ENCODE data around the gene RASA2.
A peak's percentile ranks its signal among the peaks of the same experiment; 100 is the strongest.

Gene RASA2

DNA sequence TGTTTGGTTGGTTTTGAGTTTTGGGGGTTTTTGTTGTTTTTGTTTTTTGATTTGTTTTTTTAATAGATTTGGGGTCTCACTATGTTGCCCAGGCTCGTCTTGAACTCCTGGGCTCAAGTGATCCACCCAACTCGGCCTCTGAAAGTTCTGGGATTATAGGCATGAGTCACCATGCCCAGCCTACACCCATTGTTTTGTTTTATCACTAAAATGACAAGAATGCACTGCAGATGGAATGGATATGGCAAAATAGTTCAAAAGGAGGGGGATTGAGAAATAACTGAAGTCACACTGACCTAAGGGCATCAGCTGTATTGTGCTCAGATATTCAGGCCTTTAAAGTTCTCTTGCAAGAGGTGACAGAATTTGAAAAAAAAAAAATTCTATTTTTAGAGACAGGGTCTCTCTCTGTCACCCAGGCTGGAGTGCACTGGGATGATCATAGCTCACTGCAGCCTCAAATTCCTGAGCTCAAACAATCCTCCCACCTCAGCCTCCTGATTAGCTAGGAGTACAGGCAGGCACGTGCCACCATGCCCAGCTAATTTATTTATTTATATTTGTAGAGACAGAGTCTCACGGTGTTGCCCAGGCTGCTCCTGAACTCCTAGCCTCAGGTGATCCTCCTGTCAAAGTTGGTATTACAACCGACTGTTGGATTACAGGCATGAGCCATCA lies 4.4 kb upstream of the RASA2 start:
- Histone ChIP-seq H3K4me3 (ENCODE audit: control insufficient read depth in 1 of 7, extremely low read depth in 1 of 7, insufficient read depth in 4 of 7, low read depth in 2 of 7, low read length in 6 of 7) (no peak overlapping the region), H3K36me3 (ENCODE audit: control insufficient read depth in 4 of 4, insufficient read depth in 4 of 4, low read length in 3 of 4) (no peaks in the 10 kb centered on the region), H3K9me3 (ENCODE audit: control extremely low read depth in 1 of 5, control insufficient read depth in 4 of 5, insufficient read depth in 2 of 5, low read depth in 1 of 5, low read length in 4 of 5) (no peaks in the 10 kb centered on the region), H3K27ac (ENCODE audit: insufficient read depth in 1 of 2, low read depth in 1 of 2, low read length in 2 of 2, poor library complexity in 1 of 2, severe bottlenecking in 2 of 2) (no peak overlapping the region), H3K4me1 (ENCODE audit: control extremely low read depth in 1 of 4, control insufficient read depth in 4 of 4, insufficient read depth in 4 of 4, low read length in 3 of 4) (peaks cover 18 to 36% (median 23%) of the 10 kb centered on the region in 4 experiments), H3K27me3 (replicated peaks in 2 of 5; ENCODE audit: control insufficient read depth in 4 of 5, insufficient read depth in 5 of 5, low read length in 4 of 5) (no peaks in the 10 kb centered on the region)
- WGBS (ENCODE audit: insufficient coverage): 100% methylated on average over 4 of the region's 5 CpGs
- ChIA-PET POLR2A (interaction anchor here (0.9 kb wide), 1 partner anchor 78 kb away, joined by 3 read pairs; no protein-coding TSS in a partner anchor), CTCF (interaction anchor here (3.1 kb wide), 1 partner anchor 23 kb away, joined by 14 read pairs; no protein-coding TSS in a partner anchor)
- no peak for DNase-seq

DNA sequence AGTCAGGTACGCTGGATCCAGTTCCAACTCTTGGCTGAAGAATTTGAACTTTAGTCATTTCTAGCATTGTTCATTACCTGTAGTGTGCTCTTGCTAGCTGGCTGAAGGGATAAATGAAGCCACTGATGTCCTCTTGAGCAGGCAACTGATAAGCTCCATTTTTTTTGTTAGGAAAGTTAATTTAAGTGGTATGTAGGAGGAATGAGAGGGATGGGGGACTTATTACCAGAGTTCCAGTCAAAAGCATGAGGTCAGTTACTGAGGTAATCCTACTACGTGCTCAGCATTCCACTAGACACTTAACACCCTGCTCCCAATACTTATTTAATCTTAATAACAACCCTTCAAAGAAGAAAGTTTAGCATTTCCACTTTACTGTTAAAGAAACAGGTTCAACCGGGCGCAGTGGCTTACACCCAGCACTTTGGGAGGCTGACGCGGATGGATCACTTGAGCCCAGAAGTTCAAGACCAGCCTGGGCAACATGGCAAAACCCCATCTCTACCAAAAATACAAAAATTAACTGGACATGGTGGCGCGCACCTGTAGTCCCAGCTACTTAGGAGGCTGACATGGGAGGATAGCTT lies 2.0 kb upstream of the RASA2 start:
- Histone ChIP-seq H3K27ac (ENCODE audit: insufficient read depth in 1 of 2, low read depth in 1 of 2, low read length in 2 of 2, poor library complexity in 1 of 2, severe bottlenecking in 2 of 2) (no peak overlapping the region), H3K4me3 (ENCODE audit: control insufficient read depth in 1 of 7, extremely low read depth in 1 of 7, insufficient read depth in 4 of 7, low read depth in 2 of 7, low read length in 6 of 7) (no peak overlapping the region), H3K9me3 (ENCODE audit: control extremely low read depth in 1 of 5, control insufficient read depth in 4 of 5, insufficient read depth in 2 of 5, low read depth in 1 of 5, low read length in 4 of 5) (no peaks in the 10 kb centered on the region), H3K4me1 (ENCODE audit: control extremely low read depth in 1 of 4, control insufficient read depth in 4 of 4, insufficient read depth in 4 of 4, low read length in 3 of 4) (peaks cover 30 to 52% (median 37%) of the 10 kb centered on the region in 4 experiments), H3K27me3 (replicated peaks in 2 of 5; ENCODE audit: control insufficient read depth in 4 of 5, insufficient read depth in 5 of 5, low read length in 4 of 5) (no peaks in the 10 kb centered on the region), H3K36me3 (ENCODE audit: control insufficient read depth in 4 of 4, insufficient read depth in 4 of 4, low read length in 3 of 4) (no peaks in the 10 kb centered on the region)
- CTCF ChIA-PET: interaction anchor here (1.0 to 2.6 kb wide), 9 partner anchors 14 to 73 kb away, joined by 3 to 12 read pairs (median 4); no protein-coding TSS in a partner anchor
- no peak for DNase-seq
- 96% methylated on average over 4 of the region's 8 CpGs for WGBS (ENCODE audit: insufficient coverage)
- POLR2A ChIA-PET: no interaction called here

DNA sequence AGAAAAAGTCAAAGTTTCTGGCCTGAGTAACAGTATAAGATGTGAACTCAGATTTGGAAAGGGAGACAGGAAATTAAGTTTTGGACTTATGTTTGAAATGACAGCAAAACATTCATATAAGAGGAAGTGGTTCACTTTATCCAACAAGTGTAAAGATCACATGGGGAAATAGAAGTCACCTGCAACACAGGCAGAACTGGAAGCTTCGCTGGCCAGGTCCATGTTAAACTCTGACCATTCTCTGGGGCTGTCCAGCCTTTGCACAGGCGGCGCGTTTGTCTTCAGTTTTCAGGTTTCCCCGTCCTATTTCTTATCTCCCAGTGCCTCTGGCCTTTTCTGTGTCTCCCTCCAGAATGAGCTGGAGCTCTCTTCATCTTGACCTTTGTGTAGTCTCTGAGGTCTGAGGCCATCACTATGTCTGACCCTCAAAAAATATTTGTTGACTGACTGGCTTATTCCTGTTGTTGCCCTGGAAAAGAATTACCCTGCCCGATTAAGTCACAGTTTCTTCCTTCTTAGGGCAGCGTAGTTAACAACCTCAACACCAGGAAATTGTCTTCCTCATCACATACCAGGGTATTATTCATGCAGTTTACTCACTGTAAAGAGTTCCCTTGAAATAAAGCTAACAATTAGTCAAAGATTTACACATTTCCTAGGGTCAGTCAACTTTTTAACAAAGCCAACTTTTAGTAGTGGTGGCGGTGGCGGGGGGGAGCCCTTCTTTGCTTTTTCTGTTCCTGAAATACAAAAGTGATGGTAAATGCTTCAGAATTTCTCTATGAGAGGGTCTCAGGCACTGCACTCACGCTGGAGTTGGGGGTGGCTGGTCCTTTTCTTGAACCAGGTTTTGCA lies 959 bp upstream of the RASA2 start:
- H3K27me3 ChIP-seq (replicated peaks in 2 of 5; ENCODE audit: control insufficient read depth in 4 of 5, insufficient read depth in 5 of 5, low read length in 4 of 5): no peaks in the 10 kb centered on the region
- H3K4me3 ChIP-seq (ENCODE audit: control insufficient read depth in 1 of 7, extremely low read depth in 1 of 7, insufficient read depth in 4 of 7, low read depth in 2 of 7, low read length in 6 of 7): peak overlapping the region in 5 of 7 experiments; percentile 26 to 84 (median 72)
- peak in 2 of 3 donors; percentile 58 to 72 for DNase-seq
- H3K9me3 ChIP-seq (ENCODE audit: control extremely low read depth in 1 of 5, control insufficient read depth in 4 of 5, insufficient read depth in 2 of 5, low read depth in 1 of 5, low read length in 4 of 5): no peaks in the 10 kb centered on the region
- CTCF ChIA-PET: interaction anchor here (0.5 to 2.6 kb wide), 9 partner anchors 10 to 76 kb away, joined by 3 to 12 read pairs (median 3); no protein-coding TSS in a partner anchor
- peak overlapping the region in 1 of 2 experiments; percentile 6 for H3K27ac ChIP-seq (ENCODE audit: insufficient read depth in 1 of 2, low read depth in 1 of 2, low read length in 2 of 2, poor library complexity in 1 of 2, severe bottlenecking in 2 of 2)
- no peaks in the 10 kb centered on the region for H3K36me3 ChIP-seq (ENCODE audit: control insufficient read depth in 4 of 4, insufficient read depth in 4 of 4, low read length in 3 of 4)
- H3K4me1 ChIP-seq (ENCODE audit: control extremely low read depth in 1 of 4, control insufficient read depth in 4 of 4, insufficient read depth in 4 of 4, low read length in 3 of 4): peaks cover 30 to 54% (median 37%) of the 10 kb centered on the region in 4 experiments
- POLR2A ChIA-PET: no interaction called here
- 34% methylated on average over 10 of the region's 10 CpGs for WGBS (ENCODE audit: insufficient coverage)

DNA sequence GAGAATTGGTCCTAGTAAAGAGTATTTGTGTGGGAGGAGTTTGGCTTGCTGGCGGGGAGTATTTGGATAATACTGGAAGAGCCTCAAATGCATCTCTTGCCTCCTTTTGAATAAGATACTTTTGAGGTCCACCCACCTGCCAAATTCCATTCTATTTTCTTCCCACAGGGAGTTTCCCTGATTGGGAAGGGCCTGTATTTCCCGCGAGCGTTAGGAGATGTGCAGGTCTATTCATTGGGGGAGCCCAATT lies 406 bp upstream of the RASA2 start:
- 8% methylated on average over 3 of the region's 4 CpGs for WGBS (ENCODE audit: insufficient coverage)
- Histone ChIP-seq H3K4me1 (ENCODE audit: control extremely low read depth in 1 of 4, control insufficient read depth in 4 of 4, insufficient read depth in 4 of 4, low read length in 3 of 4) (peaks cover 30 to 57% (median 37%) of the 10 kb centered on the region in 4 experiments), H3K27ac (ENCODE audit: insufficient read depth in 1 of 2, low read depth in 1 of 2, low read length in 2 of 2, poor library complexity in 1 of 2, severe bottlenecking in 2 of 2) (no peak overlapping the region), H3K36me3 (ENCODE audit: control insufficient read depth in 4 of 4, insufficient read depth in 4 of 4, low read length in 3 of 4) (no peaks in the 10 kb centered on the region), H3K4me3 (ENCODE audit: control insufficient read depth in 1 of 7, extremely low read depth in 1 of 7, insufficient read depth in 4 of 7, low read depth in 2 of 7, low read length in 6 of 7) (peak overlapping the region in 5 of 7 experiments; percentile 38 to 84 (median 72)), H3K9me3 (ENCODE audit: control extremely low read depth in 1 of 5, control insufficient read depth in 4 of 5, insufficient read depth in 2 of 5, low read depth in 1 of 5, low read length in 4 of 5) (no peaks in the 10 kb centered on the region), H3K27me3 (replicated peaks in 2 of 5; ENCODE audit: control insufficient read depth in 4 of 5, insufficient read depth in 5 of 5, low read length in 4 of 5) (no peaks in the 10 kb centered on the region)
- POLR2A ChIA-PET: interaction anchor here (0.8 kb wide), 1 partner anchor 70 kb away, joined by 5 read pairs; no protein-coding TSS in a partner anchor
- CTCF ChIA-PET: interaction anchor here (0.5 to 1.9 kb wide), 7 partner anchors 11 to 75 kb away, joined by 3 to 5 read pairs (median 3); no protein-coding TSS in a partner anchor
- no peak for DNase-seq

DNA sequence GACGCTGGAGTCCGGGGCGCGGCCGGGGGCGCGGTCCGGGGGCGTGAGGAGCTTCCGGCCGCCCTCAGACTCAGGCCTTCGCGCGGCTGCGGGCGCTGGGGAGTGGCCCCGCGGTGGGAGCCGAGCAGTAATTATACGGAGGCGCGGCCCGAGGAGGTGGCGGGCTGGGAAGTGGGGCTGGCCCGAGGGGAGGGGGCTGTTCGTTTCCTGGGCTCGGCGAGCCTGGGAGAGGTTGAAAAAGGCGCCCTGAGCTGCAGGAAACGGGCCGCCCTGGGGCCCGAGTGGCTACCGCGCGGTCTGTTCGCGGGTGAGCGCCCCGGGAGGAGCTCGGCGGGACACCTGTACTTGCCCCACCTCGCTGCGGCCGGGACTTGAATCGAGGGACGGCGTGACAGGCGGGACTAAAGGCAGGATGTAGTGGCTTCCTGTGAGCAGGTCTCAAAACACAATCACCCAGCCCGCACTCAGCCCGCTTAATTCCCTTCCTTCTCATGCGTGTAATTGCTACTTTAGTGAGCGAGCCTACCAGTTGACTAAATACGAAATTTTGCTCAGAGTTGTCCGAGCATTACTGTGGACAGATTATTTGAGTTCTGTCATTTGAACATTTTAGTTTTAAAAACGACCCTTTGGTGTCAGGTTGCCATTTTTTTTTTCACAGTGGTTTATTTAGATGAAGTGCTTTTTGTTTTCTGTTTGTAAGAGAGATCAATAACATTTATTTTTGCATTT lies 860 bp downstream of the RASA2 start:
- ChIA-PET POLR2A (interaction anchor here (0.6 to 1.5 kb wide), 5 partner anchors 11 to 1525 kb away, joined by 3 to 12 read pairs (median 4); no protein-coding TSS in a partner anchor), CTCF (interaction anchor here (0.7 to 2.0 kb wide), 11 partner anchors 11 to 74 kb away, joined by 3 to 8 read pairs (median 3); no protein-coding TSS in a partner anchor)
- Histone ChIP-seq H3K27ac (ENCODE audit: insufficient read depth in 1 of 2, low read depth in 1 of 2, low read length in 2 of 2, poor library complexity in 1 of 2, severe bottlenecking in 2 of 2) (peak overlapping the region; percentile 54 to 82), H3K9me3 (ENCODE audit: control extremely low read depth in 1 of 5, control insufficient read depth in 4 of 5, insufficient read depth in 2 of 5, low read depth in 1 of 5, low read length in 4 of 5) (no peaks in the 10 kb centered on the region), H3K4me3 (ENCODE audit: control insufficient read depth in 1 of 7, extremely low read depth in 1 of 7, insufficient read depth in 4 of 7, low read depth in 2 of 7, low read length in 6 of 7) (peak overlapping the region; percentile 62 to 87 (median 79)), H3K36me3 (ENCODE audit: control insufficient read depth in 4 of 4, insufficient read depth in 4 of 4, low read length in 3 of 4) (no peaks in the 10 kb centered on the region), H3K27me3 (replicated peaks in 2 of 5; ENCODE audit: control insufficient read depth in 4 of 5, insufficient read depth in 5 of 5, low read length in 4 of 5) (no peaks in the 10 kb centered on the region), H3K4me1 (ENCODE audit: control extremely low read depth in 1 of 4, control insufficient read depth in 4 of 4, insufficient read depth in 4 of 4, low read length in 3 of 4) (peaks cover 30 to 57% (median 37%) of the 10 kb centered on the region in 4 experiments)
- DNase-seq: peak; percentile 82 to 94 (median 89)
- 0% methylated on average over 49 of the region's 55 CpGs for WGBS (ENCODE audit: insufficient coverage)

DNA sequence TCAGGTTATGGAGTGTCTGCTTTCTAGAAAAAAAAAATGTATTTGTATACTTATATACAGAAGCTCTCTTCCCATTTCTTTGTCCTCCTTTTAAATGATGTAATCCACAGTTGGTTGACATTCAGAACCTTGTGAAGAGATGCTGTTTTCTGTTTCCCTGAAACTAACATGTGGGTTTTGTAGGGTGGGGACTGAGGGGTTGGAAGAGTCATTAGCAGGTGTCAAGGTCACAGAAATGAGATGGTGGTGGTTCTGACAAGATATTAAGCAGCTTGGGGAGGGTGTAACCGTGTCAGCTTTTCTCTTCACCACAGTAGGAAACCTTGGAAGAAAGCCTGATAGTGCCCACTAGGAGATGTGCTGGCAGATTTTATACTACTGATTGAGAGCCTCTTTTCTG lies 2.4 kb downstream of the RASA2 start:
- H3K4me1 ChIP-seq (ENCODE audit: control extremely low read depth in 1 of 4, control insufficient read depth in 4 of 4, insufficient read depth in 4 of 4, low read length in 3 of 4): peaks cover 23 to 44% (median 34%) of the 10 kb centered on the region in 4 experiments
- no peak overlapping the region for H3K27ac ChIP-seq (ENCODE audit: insufficient read depth in 1 of 2, low read depth in 1 of 2, low read length in 2 of 2, poor library complexity in 1 of 2, severe bottlenecking in 2 of 2)
- ChIA-PET POLR2A (no interaction called here), CTCF (interaction anchor here (0.8 to 2.0 kb wide), 4 partner anchors 10 to 71 kb away, joined by 3 to 5 read pairs (median 4); no protein-coding TSS in a partner anchor)
- no peaks in the 10 kb centered on the region for H3K27me3 ChIP-seq (replicated peaks in 2 of 5; ENCODE audit: control insufficient read depth in 4 of 5, insufficient read depth in 5 of 5, low read length in 4 of 5)
- no peak for DNase-seq
- 29% methylated on average over 1 of the region's 1 CpG for WGBS (ENCODE audit: insufficient coverage)
- peak overlapping the region in 2 of 7 experiments; percentile 5 to 87 for H3K4me3 ChIP-seq (ENCODE audit: control insufficient read depth in 1 of 7, extremely low read depth in 1 of 7, insufficient read depth in 4 of 7, low read depth in 2 of 7, low read length in 6 of 7)
- H3K36me3 ChIP-seq (ENCODE audit: control insufficient read depth in 4 of 4, insufficient read depth in 4 of 4, low read length in 3 of 4): no peaks in the 10 kb centered on the region
- no peaks in the 10 kb centered on the region for H3K9me3 ChIP-seq (ENCODE audit: control extremely low read depth in 1 of 5, control insufficient read depth in 4 of 5, insufficient read depth in 2 of 5, low read depth in 1 of 5, low read length in 4 of 5)
